ENCODE results near the gene KIAA0513.

Gene KIAA0513

DNA sequence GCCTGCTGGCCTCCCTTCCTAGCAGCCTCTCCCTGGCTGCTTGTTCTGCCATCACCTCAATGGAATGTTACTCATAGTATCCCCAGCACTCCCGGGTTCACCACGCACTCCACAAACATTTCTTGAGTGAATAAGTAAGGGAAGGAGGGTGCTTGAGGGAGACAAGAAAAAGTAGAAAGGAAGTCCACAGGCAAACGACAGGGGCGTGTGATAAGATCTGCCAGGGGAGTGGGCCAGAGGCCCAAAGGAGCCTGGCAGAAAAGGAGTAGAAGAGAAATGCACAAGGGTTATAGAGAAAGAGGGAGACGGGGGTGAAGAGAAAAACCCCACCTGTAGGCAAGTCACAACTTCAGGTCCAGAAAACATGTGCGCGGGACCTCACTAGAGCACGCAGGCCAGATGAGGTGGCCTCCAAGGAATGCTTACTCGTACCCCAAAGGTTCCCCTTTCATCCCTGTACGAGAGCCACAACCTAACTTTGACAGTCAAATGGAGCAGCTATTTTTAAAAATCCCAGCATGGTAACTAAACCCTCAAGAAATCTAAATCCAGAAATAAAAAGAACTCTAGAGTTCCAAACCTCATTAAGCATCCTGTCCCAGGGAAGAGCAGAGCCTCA lies 22.9 kb upstream of the KIAA0513 start:
- H3K27ac ChIP-seq (ENCODE audit: low read depth, low read length, severe bottlenecking) = peak overlapping the region; percentile 83
- H3K9me3 ChIP-seq (ENCODE audit: control insufficient read depth, low read length) = no peaks in the 10 kb centered on the region
- H3K36me3 ChIP-seq (ENCODE audit: control insufficient read depth, insufficient read depth, low read length) = peaks cover 34% of the 10 kb centered on the region
- 82 to 88% methylated on average over 7 to 8 of the region's 10 CpGs for WGBS, 2 experiments (ENCODE audit: insufficient coverage in 2 of 2)
- H3K4me3 ChIP-seq (ENCODE audit: extremely low read depth, insufficient read depth, low read length, poor library complexity, severe bottlenecking) = no peak overlapping the region
- H3K4me1 ChIP-seq (ENCODE audit: control insufficient read depth, insufficient read depth, low read length, poor library complexity, severe bottlenecking) = peaks cover 51% of the 10 kb centered on the region

- WGBS, 2 experiments (ENCODE audit: insufficient coverage in 2 of 2) = 90% methylated on average over 7 to 10 of the region's 11 CpGs
- Histone ChIP-seq H3K4me3 (ENCODE audit: extremely low read depth, insufficient read depth, low read length, poor library complexity, severe bottlenecking) (no peak overlapping the region), H3K36me3 (ENCODE audit: control insufficient read depth, insufficient read depth, low read length) (peaks cover 29% of the 10 kb centered on the region), H3K4me1 (ENCODE audit: control insufficient read depth, insufficient read depth, low read length, poor library complexity, severe bottlenecking) (peaks cover 45% of the 10 kb centered on the region), H3K27ac (ENCODE audit: low read depth, low read length, severe bottlenecking) (peak overlapping the region; percentile 83), H3K9me3 (ENCODE audit: control insufficient read depth, low read length) (no peaks in the 10 kb centered on the region)
These were observed 22.1 kb upstream of the KIAA0513 start for GRCh38 chr16:85005285-85006069.

GRCh38 chr16:85006639-85007038 lies 21.0 kb upstream of the KIAA0513 start:
- no peaks in the 10 kb centered on the region for H3K9me3 ChIP-seq (ENCODE audit: control insufficient read depth, low read length)
- WGBS, 2 experiments (ENCODE audit: insufficient coverage in 2 of 2) = 90 to 94% methylated on average over 3 to 5 of the region's 7 CpGs
- peaks cover 39% of the 10 kb centered on the region for H3K4me1 ChIP-seq (ENCODE audit: control insufficient read depth, insufficient read depth, low read length, poor library complexity, severe bottlenecking)
- H3K4me3 ChIP-seq (ENCODE audit: extremely low read depth, insufficient read depth, low read length, poor library complexity, severe bottlenecking) = no peak overlapping the region
- peaks cover 29% of the 10 kb centered on the region for H3K36me3 ChIP-seq (ENCODE audit: control insufficient read depth, insufficient read depth, low read length)
- no peak overlapping the region for H3K27ac ChIP-seq (ENCODE audit: low read depth, low read length, severe bottlenecking)

- H3K27ac ChIP-seq (ENCODE audit: low read depth, low read length, severe bottlenecking) = no peak overlapping the region
- peaks cover 33% of the 10 kb centered on the region for H3K4me1 ChIP-seq (ENCODE audit: control insufficient read depth, insufficient read depth, low read length, poor library complexity, severe bottlenecking)
- H3K9me3 ChIP-seq (ENCODE audit: control insufficient read depth, low read length) = no peaks in the 10 kb centered on the region
- peaks cover 26% of the 10 kb centered on the region for H3K36me3 ChIP-seq (ENCODE audit: control insufficient read depth, insufficient read depth, low read length)
- H3K4me3 ChIP-seq (ENCODE audit: extremely low read depth, insufficient read depth, low read length, poor library complexity, severe bottlenecking) = no peak overlapping the region
- WGBS, 2 experiments (ENCODE audit: insufficient coverage in 2 of 2) = 92 to 97% methylated on average over 4 of the region's 7 CpGs
These were observed 19.9 kb upstream of the KIAA0513 start for GRCh38 chr16:85007496-85008214.

DNA sequence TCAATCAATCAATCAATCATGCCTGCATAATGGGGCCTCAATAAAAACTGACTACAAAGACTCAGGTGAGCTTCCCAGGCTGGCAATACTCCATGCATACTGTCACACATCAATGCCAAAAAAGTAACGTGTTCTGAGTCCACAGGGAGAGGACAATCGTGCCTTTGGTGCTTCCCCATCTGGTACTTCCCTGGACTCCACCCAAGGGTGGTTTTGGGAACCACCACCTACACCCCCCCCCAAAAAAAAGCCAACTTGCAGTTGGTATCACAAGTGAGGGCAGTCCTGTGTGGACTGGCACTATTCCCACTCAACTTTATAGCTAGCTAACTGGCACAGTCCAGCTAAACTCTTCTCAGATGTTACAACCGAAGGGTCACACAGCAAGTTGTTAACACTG lies 19.3 kb upstream of the KIAA0513 start:
- no peaks in the 10 kb centered on the region for H3K9me3 ChIP-seq (ENCODE audit: control insufficient read depth, low read length)
- peaks cover 22% of the 10 kb centered on the region for H3K36me3 ChIP-seq (ENCODE audit: control insufficient read depth, insufficient read depth, low read length)
- WGBS, 2 experiments (ENCODE audit: insufficient coverage in 2 of 2) = 90 to 100% methylated on average over 1 to 3 of the region's 3 CpGs
- no peak overlapping the region for H3K4me3 ChIP-seq (ENCODE audit: extremely low read depth, insufficient read depth, low read length, poor library complexity, severe bottlenecking)
- H3K4me1 ChIP-seq (ENCODE audit: control insufficient read depth, insufficient read depth, low read length, poor library complexity, severe bottlenecking) = peaks cover 27% of the 10 kb centered on the region
- H3K27ac ChIP-seq (ENCODE audit: low read depth, low read length, severe bottlenecking) = no peak overlapping the region

DNA sequence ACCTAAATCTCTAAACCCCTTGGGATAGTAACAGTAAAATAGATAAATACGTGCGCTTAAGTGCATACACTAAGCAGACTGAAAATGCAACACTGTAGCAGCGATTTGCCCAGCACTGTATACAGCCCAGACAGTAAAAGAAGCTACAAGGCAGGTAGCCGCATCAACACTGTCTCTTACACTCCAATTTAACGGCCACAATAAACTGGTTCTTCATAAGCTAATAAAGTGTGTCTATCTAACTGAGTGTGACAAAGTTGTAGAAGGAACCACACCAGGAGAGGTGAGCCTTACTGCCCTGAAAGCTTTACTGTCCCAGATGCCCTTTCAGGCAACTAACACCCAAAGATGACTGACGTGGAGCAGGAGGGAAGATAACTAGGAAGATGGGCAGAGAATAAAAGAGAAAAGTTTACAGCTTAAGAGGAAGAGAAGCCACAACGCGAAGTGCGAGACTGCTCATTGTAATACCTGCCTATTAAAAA lies 17.1 kb upstream of the KIAA0513 start:
- Histone ChIP-seq H3K4me1 (ENCODE audit: control insufficient read depth, insufficient read depth, low read length, poor library complexity, severe bottlenecking) (peaks cover 11% of the 10 kb centered on the region), H3K9me3 (ENCODE audit: control insufficient read depth, low read length) (no peaks in the 10 kb centered on the region), H3K27ac (ENCODE audit: low read depth, low read length, severe bottlenecking) (no peak overlapping the region), H3K36me3 (ENCODE audit: control insufficient read depth, insufficient read depth, low read length) (peaks cover 22% of the 10 kb centered on the region), H3K4me3 (ENCODE audit: extremely low read depth, insufficient read depth, low read length, poor library complexity, severe bottlenecking) (peak overlapping the region; percentile 86)
- WGBS, 2 experiments (ENCODE audit: insufficient coverage in 2 of 2) = 89 to 92% methylated on average over 3 of the region's 9 CpGs

DNA sequence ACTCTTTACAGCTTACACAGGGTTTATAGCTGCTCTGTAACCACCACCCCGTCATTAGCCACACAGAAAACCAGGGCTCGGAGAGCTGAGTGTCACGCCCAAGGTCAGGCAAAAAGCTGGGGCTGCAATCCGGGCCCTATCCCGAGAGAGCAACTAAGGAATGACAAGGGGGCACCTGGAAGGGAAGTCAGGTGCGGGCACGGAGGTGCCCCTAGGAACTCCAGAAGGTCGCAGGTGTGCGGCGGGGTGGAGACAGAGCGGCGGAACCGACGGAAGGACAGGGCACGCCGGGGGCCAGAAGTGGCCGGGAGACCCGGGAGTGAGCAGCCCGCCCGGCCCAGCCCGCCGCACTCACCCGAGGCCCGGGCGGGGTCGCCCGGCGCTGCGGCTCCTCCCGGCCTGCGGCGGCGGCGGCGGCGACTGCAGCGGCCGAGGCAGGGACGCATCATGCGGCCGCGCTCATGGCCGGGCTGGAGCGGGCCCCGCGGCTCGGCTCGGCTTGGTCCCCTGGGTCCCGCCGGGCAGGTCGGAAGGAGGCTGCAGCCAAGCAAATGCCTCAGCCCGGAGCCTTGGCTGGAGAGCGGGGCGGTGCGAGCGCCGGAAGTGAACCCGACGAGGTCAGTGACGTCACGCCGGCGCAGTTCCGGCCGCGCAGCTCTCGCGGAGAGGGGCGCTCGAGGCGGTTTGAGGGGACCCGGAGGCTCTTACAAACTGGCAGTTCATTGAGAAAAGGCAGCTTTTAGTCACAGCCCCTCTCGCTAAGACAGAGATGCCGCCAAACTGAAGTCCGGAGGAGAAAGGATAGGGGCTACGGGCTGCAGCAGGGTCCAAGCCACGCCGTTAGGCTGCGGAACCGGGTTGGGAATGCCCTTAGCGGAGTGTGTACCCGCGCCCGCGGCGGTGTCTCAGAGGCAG lies 16.4 kb upstream of the KIAA0513 start, which contains the start of gene ZDHHC7:
Gene ZDHHC7 (minus strand): TSS at position 605 of the 915 bp plus-strand sequence. CDS start 20,917 bp downstream, outside the sequence.
- Histone ChIP-seq H3K27ac (ENCODE audit: low read depth, low read length, severe bottlenecking) (peak within 1 kb of the TSS; percentile 92), H3K9me3 (ENCODE audit: control insufficient read depth, low read length) (no peaks in the 10 kb centered on the region), H3K4me1 (ENCODE audit: control insufficient read depth, insufficient read depth, low read length, poor library complexity, severe bottlenecking) (peaks cover 5% of the 10 kb centered on the region), H3K36me3 (ENCODE audit: control insufficient read depth, insufficient read depth, low read length) (peaks cover 22% of the 10 kb centered on the region), H3K4me3 (ENCODE audit: extremely low read depth, insufficient read depth, low read length, poor library complexity, severe bottlenecking) (peak within 1 kb of the TSS; percentile 86)
- 0 to 1% methylated on average over 77 to 80 of the region's 86 CpGs for WGBS, 2 experiments (ENCODE audit: insufficient coverage in 2 of 2)

DNA sequence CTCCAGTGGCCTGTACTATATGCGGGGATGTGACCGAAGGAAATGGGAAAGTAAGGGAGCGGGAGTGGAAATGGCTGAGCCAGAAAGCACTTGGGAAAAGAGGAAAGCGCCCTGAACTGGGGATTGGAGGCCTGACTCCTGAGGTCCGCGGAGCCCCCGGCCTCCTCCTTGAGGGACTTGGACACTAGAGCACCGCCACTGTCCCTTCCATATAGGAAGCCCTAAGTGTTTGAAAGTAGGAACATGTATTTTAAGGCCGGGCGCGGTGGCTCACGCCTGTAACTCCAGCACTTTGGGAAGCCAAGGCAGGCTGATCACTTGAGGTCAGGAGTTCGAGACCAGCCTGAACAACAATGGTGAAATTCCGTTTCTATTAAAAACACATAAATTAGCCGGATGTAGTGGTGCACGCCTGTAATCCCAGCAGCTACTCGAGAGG lies 15.7 kb upstream of the KIAA0513 start:
- Histone ChIP-seq H3K36me3 (ENCODE audit: control insufficient read depth, insufficient read depth, low read length) (peaks cover 19% of the 10 kb centered on the region), H3K27ac (ENCODE audit: low read depth, low read length, severe bottlenecking) (peak overlapping the region; percentile 92), H3K9me3 (ENCODE audit: control insufficient read depth, low read length) (no peaks in the 10 kb centered on the region), H3K4me1 (ENCODE audit: control insufficient read depth, insufficient read depth, low read length, poor library complexity, severe bottlenecking) (peaks cover 3% of the 10 kb centered on the region), H3K4me3 (ENCODE audit: extremely low read depth, insufficient read depth, low read length, poor library complexity, severe bottlenecking) (peak overlapping the region; percentile 86)
- WGBS, 2 experiments (ENCODE audit: insufficient coverage in 2 of 2) = 32 to 34% methylated on average over 12 to 16 of the region's 17 CpGs

GRCh38 chr16:85014311-85014710 lies 13.3 kb upstream of the KIAA0513 start:
- Histone ChIP-seq H3K4me1 (ENCODE audit: control insufficient read depth, insufficient read depth, low read length, poor library complexity, severe bottlenecking) (no peaks in the 10 kb centered on the region), H3K4me3 (ENCODE audit: extremely low read depth, insufficient read depth, low read length, poor library complexity, severe bottlenecking) (no peak overlapping the region), H3K36me3 (ENCODE audit: control insufficient read depth, insufficient read depth, low read length) (peaks cover 1% of the 10 kb centered on the region), H3K27ac (ENCODE audit: low read depth, low read length, severe bottlenecking) (no peak overlapping the region), H3K9me3 (ENCODE audit: control insufficient read depth, low read length) (no peaks in the 10 kb centered on the region)
- WGBS, 2 experiments (ENCODE audit: insufficient coverage in 2 of 2) = 70 to 100% methylated on average over 1 to 2 of the region's 2 CpGs

Data from mesodermal cell (in vitro differentiated cells).